H1 (cell line): ENCODE data around the gene CDK5R2. TPM values are rescaled to one million over a fixed set of nuclear protein-coding genes. Genes with fewer than 3 reads are reported as not detected.

Source experiments
- CTCF ChIA-PET: fragments of 300-600 bp; sonication (Branson Sonifier 250); formaldehyde crosslinking; loops from one replicate; lab custom pipeline; 2021; ENCODE audit not compliant: partially characterized antibody; lab: Charles Lee
- POLR2A ChIA-PET: fragments of 300-600 bp; sonication (Branson Sonifier 250); formaldehyde crosslinking; loops from one replicate; lab custom pipeline; 2021; ENCODE audit warnings: inconsistent platforms; ENCODE audit not compliant: partially characterized antibody; lab: Charles Lee
- DNase-seq, 2 experiments: peaks; one replicate each; pipeline versions ENCODE4 v3.0.0 to v3.0.0-alpha.2; 2010 to 2022; ENCODE audit warnings: low spot score in 2 of 2, low read depth in 1 of 2, mixed read lengths in 1 of 2
- FAIRE-seq: peaks from 2 replicates; lab custom pipeline; 2011; peaks lifted over from hg19 to GRCh38; lab: Jason Lieb, UNC
- H2AFZ ChIP-seq: 2 replicates; pipeline ENCODE4 v1.8.1; 2012; ENCODE audit warnings: low read length, inconsistent platforms
- H2AK5ac ChIP-seq: 2 replicates; pipeline ENCODE4 v1.6.1; 2013; ENCODE audit warnings: low read depth, low read length
- H2BK120ac ChIP-seq: replicated peaks from 2 replicates; pipeline ENCODE3; 2013; ENCODE audit warnings: low read depth, low read length, inconsistent platforms
- H2BK12ac ChIP-seq: 2 replicates; pipeline ENCODE4 v1.6.1; 2013; ENCODE audit warnings: low read depth, low read length
- H2BK15ac ChIP-seq: 2 replicates; pipeline ENCODE4 v1.6.1; 2013; ENCODE audit warnings: low read length
- H2BK20ac ChIP-seq: 2 replicates; pipeline ENCODE4 v1.6.1; 2013; ENCODE audit warnings: low read length
- H2BK5ac ChIP-seq: 2 replicates; pipeline ENCODE4 v1.6.1; 2013; ENCODE audit warnings: low read depth, low read length
- H3K14ac ChIP-seq: 2 replicates; pipeline ENCODE4 v1.6.1; 2013; ENCODE audit warnings: inconsistent platforms; ENCODE audit not compliant: insufficient read length
- H3K18ac ChIP-seq: 2 replicates; pipeline ENCODE4 v1.6.1; 2013; ENCODE audit warnings: low read length; ENCODE audit errors: extremely low read depth
- H3K23ac ChIP-seq: 2 replicates; pipeline ENCODE4 v1.6.1; 2013; ENCODE audit warnings: inconsistent platforms; ENCODE audit not compliant: insufficient read length
- H3K23me2 ChIP-seq: 2 replicates; pipeline ENCODE4 v1.6.1; 2013; ENCODE audit warnings: low read depth, low read length
- H3K27ac ChIP-seq: 2 replicates; pipeline ENCODE4 v1.6.1; 2011; ENCODE audit warnings: low read depth, low read length, inconsistent platforms
- H3K27me3 ChIP-seq, 4 experiments: replicated peaks in 1 of 4; 1 replicate in 1 of 4; 2 replicates in 3 of 4; pipeline versions ENCODE4 v1.6.1 to v1.8.1; 2011 to 2013; ENCODE audit warnings: low read length in 3 of 4, mild to moderate bottlenecking in 3 of 4, inconsistent platforms in 2 of 4, mixed read lengths in 2 of 4, moderate library complexity in 1 of 4; ENCODE audit not compliant: control insufficient read depth in 3 of 4, insufficient read depth in 3 of 4; ENCODE audit errors: extremely low read depth in 1 of 4
- H3K36me3 ChIP-seq, 4 experiments: 2 replicates each; pipeline versions ENCODE4 v1.6.1 to v1.8.1; 2011 to 2013; ENCODE audit warnings: mild to moderate bottlenecking in 4 of 4, low read length in 3 of 4, moderate library complexity in 2 of 4, control low read depth in 1 of 4, inconsistent platforms in 1 of 4; ENCODE audit not compliant: insufficient read depth in 4 of 4, control insufficient read depth in 2 of 4
- H3K4ac ChIP-seq: replicated peaks from 2 replicates; pipeline ENCODE3; 2013; ENCODE audit warnings: low read length, low read depth, mixed read lengths, inconsistent platforms; ENCODE audit not compliant: insufficient read length
- H3K4me1 ChIP-seq, 4 experiments: replicated peaks in 1 of 4; 1 replicate in 1 of 4; 2 replicates in 3 of 4; pipeline versions ENCODE4 v1.6.1 to v1.8.1; 2011 to 2013; ENCODE audit warnings: low read length in 3 of 4, inconsistent platforms in 2 of 4, mixed read lengths in 1 of 4; ENCODE audit not compliant: insufficient read depth in 4 of 4, control insufficient read depth in 3 of 4
- H3K4me2 ChIP-seq, 2 experiments: 2 replicates each; pipeline versions ENCODE4 v1.6.1 to v1.8.1; 2011 to 2013; ENCODE audit warnings: low read depth in 2 of 2, low read length in 2 of 2, control low read depth in 1 of 2, inconsistent platforms in 1 of 2, mild to moderate bottlenecking in 1 of 2; ENCODE audit not compliant: insufficient read depth in 1 of 2
- H3K4me3 ChIP-seq, 4 experiments: fragments of 200-600, 300-600 bp in 1 of 4; sonication (generic), shearing (Covaris generic), sonication (Bioruptor Twin) in 1 of 4; 2 replicates each; pipeline versions ENCODE4 v1.5.1 to v1.8.1; 2011 to 2016; ENCODE audit warnings: low read length in 4 of 4, low read depth in 3 of 4, control low read depth in 2 of 4, inconsistent platforms in 2 of 4, mild to moderate bottlenecking in 2 of 4, mixed read lengths in 1 of 4, moderate library complexity in 1 of 4; ENCODE audit not compliant: insufficient read depth in 2 of 4; ENCODE audit errors: extremely low read depth in 1 of 4
- H3K56ac ChIP-seq: replicated peaks from 2 replicates; pipeline ENCODE3; 2013; ENCODE audit warnings: low read depth, mild to moderate bottlenecking, mixed read lengths, low read length, inconsistent platforms; ENCODE audit not compliant: insufficient read length
- H3K79me1 ChIP-seq: 2 replicates; pipeline ENCODE4 v1.6.1; 2013; ENCODE audit warnings: low read depth, low read length, control low read depth
- H3K79me2 ChIP-seq, 2 experiments: 2 replicates each; pipeline versions ENCODE4 v1.6.1 to v1.8.1; 2012 to 2013; ENCODE audit warnings: low read length in 2 of 2, mild to moderate bottlenecking in 2 of 2, inconsistent platforms in 1 of 2; ENCODE audit not compliant: insufficient read depth in 2 of 2, control insufficient read depth in 1 of 2
- H3K9ac ChIP-seq, 4 experiments: replicated peaks in 1 of 4; 1 replicate in 1 of 4; 2 replicates in 3 of 4; pipeline versions ENCODE4 v1.6.1 to v1.8.1; 2011 to 2013; ENCODE audit warnings: low read depth in 3 of 4, low read length in 3 of 4, control low read depth in 2 of 4, mild to moderate bottlenecking in 2 of 4, moderate library complexity in 2 of 4, inconsistent platforms in 1 of 4; ENCODE audit errors: extremely low read depth in 1 of 4
- H3K9me3 ChIP-seq, 2 experiments: 2 replicates each; pipeline versions ENCODE4 v1.6.1 to v1.8.1; 2012 to 2013; ENCODE audit warnings: mild to moderate bottlenecking in 2 of 2, moderate library complexity in 2 of 2, control low read depth in 1 of 2, inconsistent platforms in 1 of 2, low read depth in 1 of 2, low read length in 1 of 2, mixed read lengths in 1 of 2; ENCODE audit not compliant: insufficient read depth in 2 of 2
- H4K20me1 ChIP-seq, 2 experiments: replicated peaks in 1 of 2; 2 replicates each; pipeline versions ENCODE3 to v1.8.1; 2011 to 2013; ENCODE audit warnings: inconsistent platforms in 2 of 2, low read length in 2 of 2, mild to moderate bottlenecking in 1 of 2; ENCODE audit not compliant: insufficient read depth in 2 of 2, control insufficient read depth in 1 of 2
- H4K5ac ChIP-seq: 2 replicates; pipeline ENCODE4 v1.6.1; 2013; ENCODE audit warnings: low read length, low read depth, mixed read lengths, inconsistent platforms; ENCODE audit not compliant: insufficient read length
- H4K8ac ChIP-seq: 2 replicates; pipeline ENCODE4 v1.8.0; 2013; ENCODE audit warnings: mild to moderate bottlenecking, moderate library complexity, low read length, inconsistent platforms; ENCODE audit not compliant: insufficient read depth; ENCODE audit errors: extremely low read depth
- H4K91ac ChIP-seq: replicated peaks from 2 replicates; pipeline ENCODE3; 2013; ENCODE audit warnings: low read length, mixed read lengths, inconsistent platforms; ENCODE audit not compliant: insufficient read length
- CBX5 ChIP-seq: fragments of 300-800, 300-1000 bp; sonication (generic); IDR thresholded peaks from 2 replicates; pipeline ENCODE4 v1.7.1; 2016; ENCODE audit warnings: antibody characterized with exemption, low read length, low read depth
- CEBPB ChIP-seq: IDR thresholded peaks from 2 replicates; pipeline ENCODE4 v1.6.1; 2012; ENCODE audit warnings: low read depth, low read length
- CTCF ChIP-seq, 3 experiments: IDR thresholded peaks; 1 replicate in 2 of 3; 2 replicates in 1 of 3; pipeline versions ENCODE4 v1.5.1 to v1.6.1; 2011; ENCODE audit warnings: low read length in 3 of 3, mild to moderate bottlenecking in 3 of 3, inconsistent platforms in 2 of 3, low read depth in 1 of 3, moderate library complexity in 1 of 3; ENCODE audit not compliant: insufficient read depth in 1 of 3; ENCODE audit errors: control extremely low read depth in 1 of 3
- POU5F1 ChIP-seq: IDR thresholded peaks from 2 replicates; pipeline ENCODE4 v1.6.1; 2011; ENCODE audit warnings: low read depth, mild to moderate bottlenecking, low read length, moderate library complexity
- RAD21 ChIP-seq, 2 experiments: IDR thresholded peaks in 1 of 2; conservative IDR thresholded peaks in 1 of 2; 2 replicates each; pipeline ENCODE4 v1.6.1; 2011; ENCODE audit warnings: low read depth in 2 of 2, low read length in 2 of 2, improper control_type of control experiment in 1 of 2, inconsistent platforms in 1 of 2, mild to moderate bottlenecking in 1 of 2, moderate library complexity in 1 of 2
- TBP ChIP-seq: IDR thresholded peaks from 2 replicates; pipeline ENCODE4 v1.6.1; 2011; ENCODE audit warnings: low read depth, low read length, improper control_type of control experiment
- USF2 ChIP-seq: IDR thresholded peaks from 2 replicates; pipeline ENCODE4 v1.6.1; 2011; ENCODE audit warnings: low read length, improper control_type of control experiment
- WGBS, 2 experiments: shearing (Covaris generic) in 1 of 2; methylation state at CpG; one replicate each; pipeline versions ENCODE4 v1.1.6 to v1.1.7; 2013 to 2015; ENCODE audit warnings: low lambda C conversion rate in 2 of 2, mixed read lengths in 2 of 2, inconsistent platforms in 1 of 2, low coverage in 1 of 2, missing lambda C conversion rate in 1 of 2; ENCODE audit not compliant: insufficient replicate concordance in 2 of 2, insufficient coverage in 1 of 2, insufficient read length in 1 of 2; ENCODE audit errors: extremely low coverage in 1 of 2, missing lambda C conversion rate in 1 of 2; 5-methylcytosine and 5-hydroxymethylcytosine counted together
- polyA plus RNA-seq, 7 experiments: library from polyadenylated mRNA; depleted of rRNA in 3 of 7; stranded (reverse) in 5 of 7; unstranded in 2 of 7; fragments of >200 nt in 5 of 7; fragments of 200-250 nt in 2 of 7; gene quantifications; 1 replicate in 5 of 7; 2 replicates in 1 of 7; 4 replicates in 1 of 7; pipeline versions ENCODE4 v1.2.1 to v1.2.3, GENCODE V29; 2011 to 2013; ENCODE audit warnings: missing spikeins in 2 of 7, mixed read lengths in 2 of 7
- total RNA-seq: library from RNA; stranded (reverse); fragmentation: NEBNext Ultra II Directional; extraction: Animal tissue kit (Norgen Biotek cat#: 25700); gene quantifications from 2 replicates; pipeline ENCODE4 v1.2.1, GENCODE V29; 2021

The CDK5R2 gene
- total and polyA plus RNA-seq, 2 of the 8 experiments (the other 6 are each of a cell fraction or from before 2014, with no cell fraction given) = 0.14 TPM; not detected in 1

- Histone ChIP-seq H4K20me1 (no peaks in the 10 kb centered on the region), H2BK15ac (no peak overlapping the region), H3K9me3 (no peaks in the 10 kb centered on the region), H2AK5ac (no peak overlapping the region), H2BK20ac (no peak overlapping the region), H3K9ac (no peak overlapping the region), H3K27ac (no peak overlapping the region), H2AFZ (no peak overlapping the region), H3K14ac (no peak overlapping the region), H4K91ac (no peak overlapping the region), H3K4ac (no peak overlapping the region), H3K56ac (no peak overlapping the region), H3K27me3 (peaks cover 4 to 29% (median 14%) of the 10 kb centered on the region in 4 experiments), H3K79me1 (no peaks in the 10 kb centered on the region), H3K23me2 (no peaks in the 10 kb centered on the region), H3K36me3 (no peaks in the 10 kb centered on the region), H2BK120ac (no peak overlapping the region), H2BK12ac (no peak overlapping the region), H4K5ac (no peak overlapping the region), H4K8ac (no peak overlapping the region), H3K4me3 (no peak overlapping the region), H3K4me2 (no peak overlapping the region), H3K4me1 (peaks cover 0 to under 1% (median 0%) of the 10 kb centered on the region in 4 experiments; a peak in 1 of 7 replicates), H3K23ac (no peak overlapping the region), H2BK5ac (no peak overlapping the region), H3K18ac (no peak overlapping the region), H3K79me2 (no peaks in the 10 kb centered on the region)
- 74% methylated on average over 18 of the region's 18 CpGs; no CpG with 5 or more reads in 1 of the 2 experiments for WGBS, 2 experiments
- POLR2A ChIA-PET = interaction anchor here (0.6 to 0.9 kb wide), 3 partner anchors 20 to 259 kb away, joined by 3 read pairs; no protein-coding TSS in a partner anchor
- peak; percentile 57 to 71 (median 65) for TF ChIP-seq CTCF (IDR thresholded peaks at IDR 0.05; ENCODE audit: control extremely low read depth in 1 of 3, insufficient read depth in 1 of 3, low read depth in 1 of 3, low read length in 3 of 3)
- no peak for TF ChIP-seq TBP
- no peak for TF ChIP-seq CEBPB
- no peak for TF ChIP-seq CBX5
- no peak for TF ChIP-seq POU5F1
- no peak for TF ChIP-seq USF2
- peak in 1 of 2 experiments; percentile 19; a peak in 2 of 4 replicates for TF ChIP-seq RAD21 (IDR thresholded peaks at IDR 0.05 in 1 of 2, conservative IDR thresholded peaks at IDR 0.05 in 1 of 2; ENCODE audit: low read depth in 2 of 2, low read length in 2 of 2)
- FAIRE-seq (no peak), DNase-seq (peak in 1 of 2 experiments; percentile 69)
- CTCF ChIA-PET = interaction anchor here (0.6 to 4.4 kb wide), 32 partner anchors 9 to 363 kb away, joined by 3 to 34 read pairs (median 4); no protein-coding TSS in a partner anchor
Measured at GRCh38 chr2:218953366-218953954, 6.0 kb upstream of the CDK5R2 start.
